Suprapubic skin (tissue), 4 donors: ENCODE measurements around the gene TMEM30A. TPM values are rescaled to one million over a fixed set of nuclear protein-coding genes. Genes with fewer than 3 reads are reported as not detected.

Source experiments
- DNase-seq, 2 donors: peaks; one replicate each; pipeline ENCODE4 v3.0.0-alpha.2; 2019; ENCODE audit warnings: low spot score in 2 of 2
- H3K27ac ChIP-seq: fragments of 200-600 bp; sonication (generic); one replicate; pipeline ENCODE4 v1.5.1; 2019
- H3K27me3 ChIP-seq: fragments of 200-600 bp; sonication (generic); one replicate; pipeline ENCODE4 v1.5.1; 2019
- H3K36me3 ChIP-seq: fragments of 200-600 bp; sonication (generic); one replicate; pipeline ENCODE4 v1.5.1; 2019
- H3K4me1 ChIP-seq: fragments of 200-600 bp; sonication (generic); one replicate; pipeline ENCODE4 v1.5.1; 2019
- H3K4me3 ChIP-seq: fragments of 200-600 bp; sonication (generic); one replicate; pipeline ENCODE4 v1.5.1; 2019; ENCODE audit warnings: mild to moderate bottlenecking
- H3K9me3 ChIP-seq: fragments of 200-600 bp; sonication (generic); one replicate; pipeline ENCODE4 v1.5.1; 2019
- CTCF ChIP-seq, 2 donors: fragments of 200-600 bp in 1 of 2; fragments of 450-650 bp in 1 of 2; sonication (generic) in 1 of 2; IDR thresholded peaks; one replicate each; pipeline ENCODE4 v1.5.1; 2016 to 2019; ENCODE audit warnings: antibody characterized with exemption in 2 of 2, mild to moderate bottlenecking in 1 of 2, moderate library complexity in 1 of 2
- EP300 ChIP-seq: sonication (generic); formaldehyde crosslinking; IDR thresholded peaks from one replicate; pipeline ENCODE4 v1.6.1; 2017; ENCODE audit warnings: antibody characterized with exemption
- POLR2A ChIP-seq, 2 donors: fragments of 450-650 bp; IDR thresholded peaks; one replicate each; pipeline ENCODE4 v1.6.1; 2017; ENCODE audit warnings: antibody characterized with exemption in 2 of 2, mild to moderate bottlenecking in 2 of 2, moderate library complexity in 2 of 2
- POLR2AphosphoS5 ChIP-seq, 3 donors: sonication (generic); formaldehyde crosslinking; IDR thresholded peaks; one replicate each; pipeline ENCODE4 v1.6.1; 2017; ENCODE audit warnings: antibody characterized with exemption in 3 of 3
- WGBS: methylation state at CpG from one replicate; pipeline ENCODE4 v1.1.5; 2018; 5-methylcytosine and 5-hydroxymethylcytosine counted together
- total RNA-seq, 4 donors: library from RNA; depleted of rRNA; stranded (reverse); fragments of >200 nt; gene quantifications; one replicate each; pipeline ENCODE4 v1.1.0, GENCODE V29; 2016

TMEM30A gene
- total RNA-seq, 4 donors from 2014 or later: 30.5 to 50.0 (median 38.2) TPM

DNA sequence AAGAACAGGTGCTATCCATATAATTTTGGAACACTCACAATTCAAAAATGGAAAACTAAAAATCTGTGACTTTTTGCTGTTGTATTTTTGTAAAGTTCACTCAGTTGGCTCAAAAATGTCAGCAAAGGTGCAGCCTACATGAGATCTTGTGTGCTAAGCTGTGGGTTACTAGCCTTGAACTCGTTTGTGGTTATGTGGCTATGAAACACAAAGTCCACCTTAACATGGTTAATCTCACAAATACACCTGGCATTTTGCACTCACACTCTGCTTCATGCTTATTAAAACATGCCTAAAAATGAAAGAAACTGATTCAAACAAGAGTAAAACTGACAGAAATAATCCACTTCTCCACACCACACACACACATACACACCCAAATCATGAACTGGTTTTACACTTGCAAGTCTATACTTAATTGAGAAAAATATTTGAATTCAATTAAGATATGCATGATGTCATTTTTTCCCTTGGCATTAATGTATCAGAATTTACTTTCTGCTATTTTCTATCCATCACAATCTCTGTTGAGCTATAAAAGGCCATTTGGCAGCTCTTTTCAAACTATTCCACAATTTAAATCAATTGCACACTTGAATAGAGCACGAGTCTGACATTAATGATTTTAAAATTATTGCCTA lies 22.9 kb upstream of the TMEM30A start:
- TF ChIP-seq EP300: no peak
- TF ChIP-seq POLR2A (IDR thresholded peaks at IDR 0.05): no peak
- no peak for TF ChIP-seq POLR2AphosphoS5 (IDR thresholded peaks at IDR 0.05)
- no peak for TF ChIP-seq CTCF (IDR thresholded peaks at IDR 0.05)
- Histone ChIP-seq H3K4me3 (no peak overlapping the region), H3K4me1 (no peaks in the 10 kb centered on the region), H3K27me3 (no peaks in the 10 kb centered on the region), H3K36me3 (no peaks in the 10 kb centered on the region), H3K27ac (no peak overlapping the region), H3K9me3 (no peaks in the 10 kb centered on the region)
- DNase-seq: no peak
- 52% methylated on average over 2 of the region's 2 CpGs for WGBS

- TF ChIP-seq POLR2A (IDR thresholded peaks at IDR 0.05) (no peak), CTCF (IDR thresholded peaks at IDR 0.05) (no peak), POLR2AphosphoS5 (IDR thresholded peaks at IDR 0.05) (no peak), EP300 (no peak)
- H3K9me3 ChIP-seq: no peaks in the 10 kb centered on the region
- H3K36me3 ChIP-seq: no peaks in the 10 kb centered on the region
- no peak overlapping the region for H3K27ac ChIP-seq
- 60% methylated on average over 3 of the region's 3 CpGs for WGBS
- H3K4me1 ChIP-seq: no peaks in the 10 kb centered on the region
- no peak overlapping the region for H3K4me3 ChIP-seq
- H3K27me3 ChIP-seq: no peaks in the 10 kb centered on the region
- DNase-seq: no peak
These were observed 21.5 kb upstream of the TMEM30A start for GRCh38 chr6:75306064-75306463.

DNA sequence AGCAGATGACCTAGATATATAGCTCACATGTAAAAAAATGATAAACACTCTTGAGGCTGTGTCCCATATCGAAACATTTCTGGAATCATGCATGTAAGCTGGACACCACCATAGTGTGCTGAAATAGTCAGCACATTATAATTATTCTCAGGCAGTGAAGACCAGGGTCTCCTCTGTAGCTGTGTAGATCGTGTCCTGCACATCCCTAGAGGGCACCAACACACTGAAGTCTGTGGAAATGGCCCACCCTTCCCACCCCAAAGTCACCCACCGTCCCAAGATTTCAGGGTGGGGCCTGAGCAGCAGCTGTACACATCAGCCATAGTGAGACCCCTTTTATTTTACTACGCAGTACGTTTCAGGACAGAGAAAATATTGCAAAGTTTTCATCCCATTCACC lies 21.0 kb upstream of the TMEM30A start:
- 79% methylated on average over 5 of the region's 5 CpGs for WGBS
- DNase-seq: no peak
- TF ChIP-seq CTCF (IDR thresholded peaks at IDR 0.05): no peak
- TF ChIP-seq POLR2AphosphoS5 (IDR thresholded peaks at IDR 0.05): no peak
- TF ChIP-seq EP300: no peak
- TF ChIP-seq POLR2A (IDR thresholded peaks at IDR 0.05): no peak

GRCh38 chr6:75302280-75302679 lies 17.7 kb upstream of the TMEM30A start:
- H3K4me1 ChIP-seq: peaks cover 8% of the 10 kb centered on the region
- no peaks in the 10 kb centered on the region for H3K36me3 ChIP-seq
- no peak overlapping the region for H3K4me3 ChIP-seq
- H3K27me3 ChIP-seq: no peaks in the 10 kb centered on the region
- TF ChIP-seq POLR2AphosphoS5 (IDR thresholded peaks at IDR 0.05): no peak
- TF ChIP-seq POLR2A (IDR thresholded peaks at IDR 0.05): no peak
- TF ChIP-seq EP300: no peak
- TF ChIP-seq CTCF (IDR thresholded peaks at IDR 0.05): no peak
- DNase-seq: no peak
- 98% methylated on average over 3 of the region's 3 CpGs for WGBS
- no peak overlapping the region for H3K27ac ChIP-seq
- H3K9me3 ChIP-seq: no peaks in the 10 kb centered on the region

More for the DNA sequence above, 21.0 kb upstream of the TMEM30A start:
- H3K9me3 ChIP-seq: no peaks in the 10 kb centered on the region
- H3K36me3 ChIP-seq: no peaks in the 10 kb centered on the region
- peaks cover under 1% of the 10 kb centered on the region for H3K4me1 ChIP-seq
- no peaks in the 10 kb centered on the region for H3K27me3 ChIP-seq
- H3K27ac ChIP-seq: no peak overlapping the region
- no peak overlapping the region for H3K4me3 ChIP-seq

- DNase-seq: no peak
- Histone ChIP-seq H3K4me3 (no peak overlapping the region), H3K36me3 (no peaks in the 10 kb centered on the region), H3K27ac (no peak overlapping the region), H3K4me1 (peaks cover 8% of the 10 kb centered on the region), H3K9me3 (no peaks in the 10 kb centered on the region), H3K27me3 (no peaks in the 10 kb centered on the region)
- TF ChIP-seq POLR2A (IDR thresholded peaks at IDR 0.05): no peak
- TF ChIP-seq CTCF (IDR thresholded peaks at IDR 0.05): no peak
- TF ChIP-seq EP300: no peak
- TF ChIP-seq POLR2AphosphoS5 (IDR thresholded peaks at IDR 0.05): no peak
These were observed 16.9 kb upstream of the TMEM30A start for GRCh38 chr6:75301537-75301936.
